T-helper 17 cell (primary cell): Measurements from ENCODE around the gene PCDHB9. TPM values are rescaled to one million over a fixed set of nuclear protein-coding genes. Genes with fewer than 3 reads are reported as not detected.
"Not testable (repeated sequence)": the region's sequence is repeated elsewhere in the genome, so short reads cannot be mapped to it uniquely, and the experiment has no call there.

Source experiments
- ATAC-seq: fragments of 150-1000 bp; cut with Tn5 transposase; 2 replicates; pipeline ENCODE4 v1.10.0; 2021; ENCODE audit warnings: mild to moderate bottlenecking, moderate library complexity
- DNase-seq, 3 donors: peaks; one replicate each; pipeline versions ENCODE4 v3.0.0 to v3.0.0-alpha.2; 2020 to 2021
- H3K9me3 ChIP-seq: one replicate; pipeline ENCODE4 v1.7.0; 2013; ENCODE audit warnings: low read length, mild to moderate bottlenecking; ENCODE audit not compliant: control insufficient read depth, poor library complexity, severe bottlenecking
- H3K27ac Mint-ChIP-seq: one replicate; pipeline ENCODE4 v1.8.0; 2022; ENCODE audit warnings: mild to moderate bottlenecking, moderate library complexity, mixed read lengths
- H3K27me3 Mint-ChIP-seq: one replicate; pipeline ENCODE4 v1.8.0; 2022; ENCODE audit warnings: mixed read lengths
- H3K36me3 Mint-ChIP-seq: one replicate; pipeline ENCODE4 v1.8.0; 2022; ENCODE audit warnings: low read depth, mixed read lengths
- H3K4me1 Mint-ChIP-seq: one replicate; pipeline ENCODE4 v1.8.0; 2022; ENCODE audit warnings: mild to moderate bottlenecking, mixed read lengths
- H3K4me3 Mint-ChIP-seq: one replicate; pipeline ENCODE4 v1.8.0; 2022; ENCODE audit warnings: mild to moderate bottlenecking, moderate library complexity, mixed read lengths
- total RNA-seq, 4 donors: library from RNA in 2 of 4; stranded (reverse) in 2 of 4; gene quantifications; one replicate each; pipeline ENCODE4 v1.2.3 and lab custom pipeline; 2022 to 2026

The PCDHB9 gene
- total RNA-seq (1 to 10 TPM in 1 of 2 donors, not detected in 1; 1.0 TPM), total RNA-seq (lab: John Stamatoyannopoulos, UW) (0 to 0.38 reads per million in 2 donors)

- Mint-ChIP-seq H3K27ac (no peak within 1 kb of the TSS), H3K36me3 (peaks cover 5% of the 10 kb centered on the region), H3K4me3 (peak within 1 kb of the TSS; percentile 22), H3K4me1 (peaks cover 7% of the 10 kb centered on the region), H3K27me3 (peaks cover 46% of the 10 kb centered on the region)
- ATAC-seq = peak; percentile 39
- no peaks in the 10 kb centered on the region for H3K9me3 ChIP-seq
- peak in 1 of 3 donors; percentile 34 for DNase-seq
These were observed at the start of gene PCDHB9 for GRCh38 chr5:141186897-141187512. TSS of gene PCDHB9 (plus strand) at chr5:141187161. CDS start at chr5:141187319, 158 bp downstream.

GRCh38 chr5:141137346-141137745 is 49.6 kb upstream of the PCDHB9 start:
- ATAC-seq, H3K27me3 Mint-ChIP-seq, H3K4me1 Mint-ChIP-seq, H3K4me3 Mint-ChIP-seq, H3K36me3 Mint-ChIP-seq, H3K9me3 ChIP-seq, H3K27ac Mint-ChIP-seq, DNase-seq: not testable (repeated sequence)

- no peak for ATAC-seq
- Mint-ChIP-seq H3K27me3 (peaks cover 32% of the 10 kb centered on the region), H3K27ac (no peak within 1 kb of the TSS), H3K4me3 (no peak within 1 kb of the TSS), H3K4me1 (no peaks in the 10 kb centered on the region), H3K36me3 (peaks cover 3% of the 10 kb centered on the region)
- DNase-seq = no peak
- H3K9me3 ChIP-seq = no peaks in the 10 kb centered on the region
These were observed 37.1 kb upstream of the PCDHB9 start, which contains the start of gene PCDHB6 for GRCh38 chr5:141149812-141150211. TSS of gene PCDHB6 (plus strand) at chr5:141150057. CDS start at chr5:141150258, 201 bp downstream.

GRCh38 chr5:141150224-141150992 is 36.6 kb upstream of the PCDHB9 start:
- Mint-ChIP-seq H3K27ac (no peak overlapping the region), H3K4me1 (no peaks in the 10 kb centered on the region), H3K4me3 (no peak overlapping the region), H3K36me3 (peaks cover 3% of the 10 kb centered on the region), H3K27me3 (peaks cover 26% of the 10 kb centered on the region)
- DNase-seq (no peak), ATAC-seq (no peak)
- no peaks in the 10 kb centered on the region for H3K9me3 ChIP-seq

GRCh38 chr5:141150993-141151325 is 36.0 kb upstream of the PCDHB9 start:
- no peak for ATAC-seq
- no peaks in the 10 kb centered on the region for H3K4me1 Mint-ChIP-seq
- H3K4me3 Mint-ChIP-seq = no peak overlapping the region
- DNase-seq = no peak
- H3K27me3 Mint-ChIP-seq = peaks cover 26% of the 10 kb centered on the region
- H3K27ac Mint-ChIP-seq = no peak overlapping the region
- peaks cover 3% of the 10 kb centered on the region for H3K36me3 Mint-ChIP-seq
- no peaks in the 10 kb centered on the region for H3K9me3 ChIP-seq

GRCh38 chr5:141151632-141152031 is 35.3 kb upstream of the PCDHB9 start:
- DNase-seq, H3K36me3 Mint-ChIP-seq, H3K4me1 Mint-ChIP-seq, ATAC-seq, H3K4me3 Mint-ChIP-seq, H3K9me3 ChIP-seq, H3K27ac Mint-ChIP-seq: not testable (repeated sequence)
- H3K27me3 Mint-ChIP-seq = peaks cover 30% of the 10 kb centered on the region

- H3K27me3 Mint-ChIP-seq = peaks cover 33% of the 10 kb centered on the region
- not testable (repeated sequence) for H3K4me1 Mint-ChIP-seq, H3K27ac Mint-ChIP-seq, H3K4me3 Mint-ChIP-seq, H3K9me3 ChIP-seq, ATAC-seq, DNase-seq, H3K36me3 Mint-ChIP-seq
These were observed 34.9 kb upstream of the PCDHB9 start for GRCh38 chr5:141152096-141152495.

- no peak overlapping the region for H3K4me3 Mint-ChIP-seq
- peaks cover 3% of the 10 kb centered on the region for H3K36me3 Mint-ChIP-seq
- no peaks in the 10 kb centered on the region for H3K4me1 Mint-ChIP-seq
- H3K9me3 ChIP-seq = no peaks in the 10 kb centered on the region
- peaks cover 29% of the 10 kb centered on the region for H3K27me3 Mint-ChIP-seq
- H3K27ac Mint-ChIP-seq = no peak overlapping the region
- no peak for ATAC-seq
- DNase-seq = no peak
These were observed 31.2 kb upstream of the PCDHB9 start for GRCh38 chr5:141155540-141156374.

GRCh38 chr5:141157356-141157755 is 29.6 kb upstream of the PCDHB9 start:
- DNase-seq, H3K9me3 ChIP-seq, H3K4me1 Mint-ChIP-seq, ATAC-seq, H3K36me3 Mint-ChIP-seq, H3K27ac Mint-ChIP-seq, H3K4me3 Mint-ChIP-seq: not testable (repeated sequence)
- peaks cover 31% of the 10 kb centered on the region for H3K27me3 Mint-ChIP-seq

GRCh38 chr5:141157901-141158300 is 29.1 kb upstream of the PCDHB9 start:
- H3K9me3 ChIP-seq, H3K36me3 Mint-ChIP-seq, H3K4me3 Mint-ChIP-seq, H3K4me1 Mint-ChIP-seq, DNase-seq, H3K27ac Mint-ChIP-seq, ATAC-seq: not testable (repeated sequence)
- peaks cover 29% of the 10 kb centered on the region for H3K27me3 Mint-ChIP-seq

- Mint-ChIP-seq H3K27me3 (peaks cover 35% of the 10 kb centered on the region), H3K27ac (no peak within 1 kb of the TSS), H3K4me1 (peaks cover 6% of the 10 kb centered on the region), H3K36me3 (peaks cover 6% of the 10 kb centered on the region), H3K4me3 (no peak within 1 kb of the TSS)
- no peaks in the 10 kb centered on the region for H3K9me3 ChIP-seq
- DNase-seq = no peak
- ATAC-seq = no peak
These were observed 14.4 kb upstream of the PCDHB9 start, which contains the start of gene PCDHB7 for GRCh38 chr5:141172381-141173204. TSS of gene PCDHB7 (plus strand) at chr5:141172644. CDS start at chr5:141172836, 192 bp downstream.

GRCh38 chr5:141174291-141175104 is 12.5 kb upstream of the PCDHB9 start:
- H3K4me1 Mint-ChIP-seq, H3K9me3 ChIP-seq, H3K27ac Mint-ChIP-seq, H3K36me3 Mint-ChIP-seq, H3K4me3 Mint-ChIP-seq, DNase-seq, ATAC-seq: not testable (repeated sequence)
- H3K27me3 Mint-ChIP-seq = peaks cover 22% of the 10 kb centered on the region
